ENCODE data around the gene PLXNA3.
A peak's percentile ranks its signal among the peaks of the same experiment; 100 is the strongest.

PLXNA3 gene

DNA sequence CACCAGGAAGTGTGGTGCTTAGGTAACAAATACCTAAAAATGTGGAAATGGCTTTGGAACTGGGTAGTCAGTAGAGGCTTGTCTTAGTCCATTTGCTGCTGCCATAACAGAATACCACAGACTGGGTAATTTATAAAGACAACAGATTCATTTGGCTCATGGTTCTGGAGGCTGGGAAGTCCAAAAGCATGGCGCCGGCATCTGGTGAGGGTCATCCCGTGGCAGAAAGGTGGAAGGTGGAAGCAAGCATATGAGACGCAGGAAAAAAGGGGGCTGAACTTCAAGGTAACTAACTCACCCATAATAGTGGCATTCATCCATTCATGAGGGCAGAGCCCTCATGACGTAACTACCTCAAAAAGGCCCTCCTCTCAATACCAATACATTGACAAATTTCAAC is 51.4 kb downstream of the PLXNA3 start:
- no peak for DNase-seq (ENCODE audit: low read depth)
- H3K4me3 ChIP-seq (ENCODE audit: low read depth, low read length), result no peak overlapping the region
- TF ChIP-seq CTCF (IDR thresholded peaks at IDR 0.05; ENCODE audit: insufficient read depth, low read depth, low read length, missing control alignments), result no peak

GRCh38 chrX:154511761-154512160 is 53.7 kb downstream of the PLXNA3 start:
- H3K4me3 ChIP-seq (ENCODE audit: low read depth, low read length), result no peak overlapping the region
- DNase-seq (ENCODE audit: low read depth), result no peak
- TF ChIP-seq CTCF (IDR thresholded peaks at IDR 0.05; ENCODE audit: insufficient read depth, low read depth, low read length, missing control alignments), result no peak

DNA sequence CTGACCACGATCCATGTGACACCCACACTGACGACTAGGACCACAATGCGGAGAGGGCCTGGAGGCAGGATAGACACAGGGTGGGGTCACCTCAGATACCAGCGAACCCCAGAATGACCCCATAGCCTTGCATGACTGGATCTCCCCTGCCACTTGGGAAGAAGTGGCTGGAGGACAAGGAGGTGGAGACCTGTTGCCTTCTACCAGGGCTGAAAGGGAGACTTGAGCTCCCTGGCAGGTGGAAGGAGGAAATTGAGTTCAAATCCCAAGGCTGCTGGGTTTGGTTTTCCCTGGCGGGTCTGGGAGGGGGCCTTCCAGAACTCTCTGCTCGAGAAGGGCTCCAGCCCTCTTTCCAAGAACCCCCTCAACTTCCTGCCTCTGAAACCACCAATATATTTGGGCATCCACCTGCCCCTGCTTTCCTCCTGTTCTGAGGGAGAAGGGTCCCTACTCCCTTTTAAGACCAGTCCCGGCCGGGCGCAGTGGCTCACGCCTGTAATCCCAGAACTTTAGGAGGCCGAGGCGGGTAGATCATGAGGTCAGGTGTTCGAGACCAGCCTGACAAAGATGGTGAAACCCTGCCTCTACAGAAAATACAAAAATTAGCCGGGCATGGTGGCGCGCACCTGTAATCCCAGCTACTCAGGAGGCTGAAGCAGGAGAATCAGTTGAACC is 54.9 kb downstream of the PLXNA3 start:
- DNase-seq (ENCODE audit: low read depth), result no peak
- TF ChIP-seq CTCF (IDR thresholded peaks at IDR 0.05; ENCODE audit: insufficient read depth, low read depth, low read length, missing control alignments), result no peak
- no peak overlapping the region for H3K4me3 ChIP-seq (ENCODE audit: low read depth, low read length)

DNA sequence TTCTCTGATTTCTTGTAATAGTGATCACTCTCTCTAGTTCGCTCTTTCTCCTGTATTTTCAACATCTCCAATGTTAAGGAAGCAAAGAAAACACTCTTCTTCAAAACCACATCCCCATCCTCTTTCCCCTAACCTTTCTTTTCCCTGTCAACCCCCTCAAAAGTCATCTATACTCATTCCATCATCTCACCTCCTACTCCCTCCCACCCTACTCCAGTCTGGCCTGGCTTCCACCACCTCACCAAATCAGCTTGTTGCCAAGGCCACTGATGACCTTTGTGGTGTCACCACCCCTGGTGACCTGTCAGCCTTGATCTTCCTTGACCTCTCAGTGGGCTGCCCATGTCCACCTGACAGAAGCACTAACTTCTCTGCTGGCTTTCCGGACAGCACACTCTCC is 55.6 kb downstream of the PLXNA3 start:
- DNase-seq (ENCODE audit: low read depth), result no peak
- TF ChIP-seq CTCF (IDR thresholded peaks at IDR 0.05; ENCODE audit: insufficient read depth, low read depth, low read length, missing control alignments), result no peak
- no peak overlapping the region for H3K4me3 ChIP-seq (ENCODE audit: low read depth, low read length)

GRCh38 chrX:154515090-154515965 is 57.2 kb downstream of the PLXNA3 start:
- DNase-seq (ENCODE audit: low read depth), result peak; percentile 55
- TF ChIP-seq CTCF (IDR thresholded peaks at IDR 0.05; ENCODE audit: insufficient read depth, low read depth, low read length, missing control alignments), result no peak
- peak overlapping the region; percentile 83 for H3K4me3 ChIP-seq (ENCODE audit: low read depth, low read length)

- TF ChIP-seq CTCF (IDR thresholded peaks at IDR 0.05; ENCODE audit: insufficient read depth, low read depth, low read length, missing control alignments), result no peak
- DNase-seq (ENCODE audit: low read depth), result peak; percentile 95
- peak within 1 kb of the TSS; percentile 83 for H3K4me3 ChIP-seq (ENCODE audit: low read depth, low read length)
These were observed 58.0 kb downstream of the PLXNA3 start, which contains the start of gene FAM3A for GRCh38 chrX:154515966-154516655. Gene FAM3A (minus strand): TSS chrX:154516232. CDS start chrX:154515772, 460 bp downstream.
